GM19328 (cell line): ENCODE results near the gene SLC6A11.

Experiments used
- ATAC-seq: cut with Tn5 transposase; IDR thresholded peaks from one replicate; pipeline ENCODE4 v1.9.1; 2021; ENCODE audit warnings: mild to moderate bottlenecking, moderate library complexity; ENCODE audit not compliant: unreplicated experiment

SLC6A11 gene

GRCh38 chr3:10788451-10788850, 27.6 kb upstream of the SLC6A11 start:
- no peak for ATAC-seq

DNA sequence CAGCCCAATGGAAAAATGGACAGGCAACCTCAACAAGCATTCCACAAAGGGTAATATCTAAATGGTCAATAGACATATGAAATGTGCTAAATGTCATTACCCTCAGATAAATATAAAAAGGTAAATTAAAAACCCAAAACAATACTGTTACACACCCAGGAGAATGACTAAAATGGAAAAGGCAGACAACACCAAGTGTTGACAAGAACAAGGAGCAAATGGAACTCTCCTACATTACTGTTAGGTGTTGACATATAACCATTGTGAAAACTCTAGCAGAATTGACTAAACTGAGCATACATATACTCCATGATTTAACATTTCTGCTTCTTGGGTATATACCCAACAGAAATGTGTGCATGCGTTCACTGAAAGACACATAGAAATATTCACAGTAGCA, 25.3 kb upstream of the SLC6A11 start:
- ATAC-seq: no peak

- ATAC-seq: no peak
These were observed 23.8 kb upstream of the SLC6A11 start for GRCh38 chr3:10792208-10792607.

- ATAC-seq: no peak
These were observed 17.2 kb upstream of the SLC6A11 start for GRCh38 chr3:10798600-10799367.

DNA sequence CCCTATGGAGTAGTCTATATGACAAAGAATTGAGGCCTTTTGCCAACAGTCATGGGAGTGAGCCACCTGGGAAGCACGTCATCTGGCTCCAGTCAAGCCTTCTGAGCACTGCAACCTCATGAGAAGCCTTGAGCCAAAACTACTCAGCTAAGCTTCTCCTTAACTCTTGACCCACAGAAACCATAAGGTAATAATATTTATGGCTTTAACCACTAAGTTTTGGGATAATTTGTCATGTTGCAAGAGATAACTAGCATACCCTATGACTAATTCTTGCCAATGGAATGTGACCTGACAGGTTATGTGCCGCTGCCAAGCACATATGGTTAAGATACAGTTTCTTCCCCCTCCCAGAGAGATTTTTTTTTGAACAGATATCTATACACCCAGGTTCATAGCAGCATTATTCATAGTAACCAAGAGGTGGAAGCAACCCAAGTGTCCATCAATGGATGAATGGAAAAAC, 11.8 kb upstream of the SLC6A11 start:
- ATAC-seq: no peak

DNA sequence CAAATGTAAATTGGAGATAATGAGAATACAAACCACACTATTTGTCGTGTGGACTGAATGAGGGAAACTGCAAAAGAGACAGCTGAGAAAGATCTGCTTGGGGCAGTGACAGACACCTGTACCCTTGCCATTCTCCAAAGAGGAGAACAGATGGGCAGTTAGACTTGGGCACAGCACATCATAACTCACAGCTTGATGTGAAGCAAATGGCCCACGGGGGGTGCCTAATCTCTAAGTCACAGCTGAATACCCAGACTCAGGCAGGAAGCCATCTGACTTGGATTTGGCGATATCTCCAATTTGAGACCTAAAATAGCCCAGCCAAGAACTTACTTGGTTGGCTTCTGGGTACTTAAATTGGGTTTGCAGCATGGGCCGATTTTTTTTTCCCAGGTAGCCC, 10.0 kb upstream of the SLC6A11 start:
- ATAC-seq: no peak

- ATAC-seq: no peak
These were observed 7.8 kb upstream of the SLC6A11 start for GRCh38 chr3:10808130-10808735.

GRCh38 chr3:10808974-10809373, 7.1 kb upstream of the SLC6A11 start:
- ATAC-seq: no peak

DNA sequence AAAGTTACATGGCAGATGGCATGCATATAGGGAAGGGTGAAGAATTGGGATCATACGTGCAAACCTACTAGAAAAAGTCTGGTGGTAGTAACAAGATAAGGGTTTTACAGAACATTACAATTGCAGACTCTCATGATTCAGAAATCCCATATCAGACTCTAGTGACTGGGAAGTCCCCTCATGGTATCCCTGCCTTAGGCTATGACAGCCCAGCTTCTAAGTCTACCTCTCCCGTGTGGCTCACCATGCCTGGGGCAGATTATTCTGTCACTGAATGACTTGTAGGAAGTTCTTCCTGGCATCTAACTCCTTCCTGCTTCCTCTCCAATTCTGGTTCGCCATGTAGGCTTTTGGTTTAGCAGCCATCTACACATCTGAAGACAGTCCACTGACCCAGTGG, 5.7 kb upstream of the SLC6A11 start:
- ATAC-seq: no peak

DNA sequence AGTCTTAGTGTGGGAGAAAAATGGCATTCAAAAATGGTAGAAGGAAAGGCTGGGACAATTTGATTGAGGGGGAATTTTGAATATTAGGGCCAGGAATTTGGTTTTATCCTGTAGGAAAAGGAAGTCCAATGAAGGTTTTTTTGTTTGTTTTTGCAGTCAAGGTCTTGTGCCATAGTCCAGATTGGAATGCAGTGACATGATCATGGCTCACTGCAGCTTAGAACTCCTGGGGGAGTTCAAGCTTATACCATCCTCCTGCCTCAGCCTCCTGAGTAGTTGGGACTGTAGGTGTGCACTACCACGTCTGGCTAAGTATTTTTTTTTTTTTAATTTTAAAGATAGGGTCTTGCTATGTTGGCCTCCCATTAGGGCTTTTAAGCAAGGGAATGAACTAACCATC, 2.6 kb upstream of the SLC6A11 start:
- no peak for ATAC-seq

- ATAC-seq: no peak
These were observed 1.4 kb upstream of the SLC6A11 start for GRCh38 chr3:10814623-10815022.

- ATAC-seq: no peak
These were observed 541 bp upstream of the SLC6A11 start for GRCh38 chr3:10815487-10815886.

DNA sequence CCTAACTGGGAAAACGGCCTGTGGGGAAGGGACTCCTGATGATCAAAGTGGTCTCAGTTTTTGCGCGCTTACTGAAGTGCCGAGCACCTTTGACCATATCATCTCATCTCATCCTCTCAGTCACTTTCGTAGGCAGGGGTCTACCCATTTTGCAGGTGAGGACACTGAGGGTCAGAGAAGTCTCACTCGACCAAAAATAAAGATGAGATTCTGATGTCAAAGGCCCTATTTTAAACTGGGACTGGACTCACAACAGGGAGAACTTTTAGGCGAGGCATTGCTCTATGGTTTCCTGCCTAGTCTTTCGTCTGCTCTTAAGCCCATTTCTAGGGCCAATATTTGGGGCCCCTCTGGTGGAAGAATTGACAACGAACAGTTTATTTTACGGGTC, 830 bp downstream of the SLC6A11 start:
- no peak for ATAC-seq

DNA sequence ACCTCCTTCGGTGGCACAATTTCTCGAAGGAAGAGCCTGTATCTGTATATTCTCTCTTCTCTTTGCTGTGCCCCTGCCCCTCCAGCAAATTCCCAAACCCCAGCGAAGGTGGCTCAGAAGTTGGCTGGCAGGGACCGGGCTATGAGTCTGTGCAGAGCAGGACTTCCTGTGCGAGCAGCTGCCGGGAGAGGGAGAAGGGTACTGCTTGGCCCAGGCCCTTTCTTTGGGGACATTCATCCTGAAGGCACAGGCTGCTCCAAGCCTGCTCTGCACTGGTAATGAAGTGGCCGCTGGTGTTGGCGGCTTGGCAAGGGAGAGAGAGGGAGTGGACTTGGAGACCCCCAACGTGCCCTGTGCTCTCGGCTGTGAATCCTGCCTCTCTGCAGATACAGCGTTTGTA, 1.5 kb downstream of the SLC6A11 start:
- no peak for ATAC-seq

GRCh38 chr3:10822055-10822454, 6.0 kb downstream of the SLC6A11 start:
- no peak for ATAC-seq

- ATAC-seq: no peak
These were observed 6.9 kb downstream of the SLC6A11 start for GRCh38 chr3:10822708-10823515.

- no peak for ATAC-seq
These were observed 7.4 kb downstream of the SLC6A11 start for GRCh38 chr3:10823516-10823818.

DNA sequence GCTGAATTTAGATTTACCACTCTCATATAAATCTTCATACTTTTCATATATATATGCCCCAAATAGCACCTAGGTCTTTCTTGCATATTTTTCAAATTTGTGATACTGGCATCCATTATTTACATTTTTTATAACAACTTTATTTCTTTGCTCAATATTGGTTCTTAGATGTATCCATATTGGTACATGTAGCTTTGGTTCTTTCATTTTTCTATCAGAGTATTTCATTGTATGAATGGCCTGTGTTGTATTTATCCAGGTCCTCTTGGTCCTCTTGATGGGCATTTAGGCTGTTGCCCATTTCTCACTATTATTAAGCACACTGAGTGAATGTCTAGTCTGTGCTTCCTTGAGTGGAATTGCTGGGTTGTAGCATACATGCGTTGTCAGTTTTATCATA, 8.4 kb downstream of the SLC6A11 start:
- ATAC-seq: no peak

DNA sequence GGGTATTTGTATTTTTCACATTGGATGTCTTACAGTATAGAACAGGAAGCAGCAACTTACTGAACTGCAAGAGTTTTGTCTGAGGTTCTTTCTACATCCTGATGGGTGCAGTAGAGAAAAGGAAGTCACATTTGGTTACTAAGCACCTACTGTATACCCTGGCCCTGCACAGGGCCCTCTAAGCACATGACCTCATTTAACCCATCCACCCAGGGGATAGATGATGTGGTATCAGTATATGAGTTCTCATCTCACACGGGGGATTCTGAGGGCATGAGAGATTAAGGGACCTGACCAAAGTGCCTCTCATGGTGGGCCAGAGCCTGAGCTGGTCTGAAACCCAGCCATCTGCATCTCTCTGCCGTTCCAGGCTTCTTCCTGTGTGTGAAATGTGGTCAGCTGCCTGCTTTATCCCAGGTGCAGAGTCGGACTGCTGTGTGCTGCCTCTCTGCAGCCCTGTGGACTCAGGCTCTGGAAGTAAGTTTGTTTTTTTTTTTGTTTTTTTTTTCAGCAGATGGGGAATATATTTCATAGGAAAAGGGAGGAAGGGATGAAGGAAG, 17.9 kb downstream of the SLC6A11 start:
- ATAC-seq: no peak

DNA sequence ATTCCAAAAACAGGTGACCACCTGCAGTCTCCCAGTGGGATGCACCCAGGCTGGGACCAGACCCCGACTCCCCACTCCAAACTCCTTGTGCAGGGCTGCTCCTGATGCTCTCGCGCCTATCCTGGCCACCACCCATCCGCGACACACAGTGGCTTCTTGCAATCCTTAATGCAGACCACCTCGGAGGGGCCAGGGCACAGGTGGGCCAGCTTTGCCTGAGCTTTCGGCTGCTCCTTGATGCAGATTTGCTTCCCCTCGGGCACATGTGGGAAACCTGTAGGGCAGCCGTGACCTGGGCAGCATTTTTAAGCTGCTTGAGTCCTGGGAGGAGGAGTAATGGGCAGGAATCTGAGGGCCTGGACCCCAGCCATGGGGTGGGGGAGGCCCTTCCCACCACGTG, 18.9 kb downstream of the SLC6A11 start:
- ATAC-seq: no peak

- ATAC-seq: no peak
These were observed 19.4 kb downstream of the SLC6A11 start for GRCh38 chr3:10835406-10835805.

DNA sequence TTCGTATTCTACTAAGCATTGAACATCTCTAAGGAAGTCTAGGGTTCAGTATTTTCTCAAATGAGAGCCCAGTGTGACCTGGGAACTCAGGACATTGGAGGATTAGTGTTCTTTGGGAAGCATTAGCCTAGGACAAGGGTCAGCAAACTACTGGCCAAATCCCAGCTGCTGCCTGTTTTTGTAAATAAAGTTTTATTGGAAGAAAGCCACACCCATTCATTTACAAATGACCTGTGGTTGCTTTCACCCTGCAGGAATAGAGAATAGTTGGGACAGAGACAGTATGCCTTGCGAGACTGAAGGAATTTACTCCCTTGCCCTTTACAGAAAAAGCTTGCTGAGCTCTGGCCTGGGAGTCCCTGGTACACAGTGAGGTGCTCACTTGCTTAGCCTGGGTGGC, 20.6 kb downstream of the SLC6A11 start:
- no peak for ATAC-seq
